Suprapubic skin (tissue), 2 donors: ENCODE results near the gene FYTTD1.

Experiments used
- EP300 ChIP-seq: sonication (generic); formaldehyde crosslinking; IDR thresholded peaks from one replicate; pipeline ENCODE4 v1.6.1; 2017; ENCODE audit warnings: antibody characterized with exemption
- POLR2A ChIP-seq, 2 donors: fragments of 450-650 bp; IDR thresholded peaks; one replicate each; pipeline ENCODE4 v1.6.1; 2017; ENCODE audit warnings: antibody characterized with exemption in 2 of 2, mild to moderate bottlenecking in 2 of 2, moderate library complexity in 2 of 2

DNA sequence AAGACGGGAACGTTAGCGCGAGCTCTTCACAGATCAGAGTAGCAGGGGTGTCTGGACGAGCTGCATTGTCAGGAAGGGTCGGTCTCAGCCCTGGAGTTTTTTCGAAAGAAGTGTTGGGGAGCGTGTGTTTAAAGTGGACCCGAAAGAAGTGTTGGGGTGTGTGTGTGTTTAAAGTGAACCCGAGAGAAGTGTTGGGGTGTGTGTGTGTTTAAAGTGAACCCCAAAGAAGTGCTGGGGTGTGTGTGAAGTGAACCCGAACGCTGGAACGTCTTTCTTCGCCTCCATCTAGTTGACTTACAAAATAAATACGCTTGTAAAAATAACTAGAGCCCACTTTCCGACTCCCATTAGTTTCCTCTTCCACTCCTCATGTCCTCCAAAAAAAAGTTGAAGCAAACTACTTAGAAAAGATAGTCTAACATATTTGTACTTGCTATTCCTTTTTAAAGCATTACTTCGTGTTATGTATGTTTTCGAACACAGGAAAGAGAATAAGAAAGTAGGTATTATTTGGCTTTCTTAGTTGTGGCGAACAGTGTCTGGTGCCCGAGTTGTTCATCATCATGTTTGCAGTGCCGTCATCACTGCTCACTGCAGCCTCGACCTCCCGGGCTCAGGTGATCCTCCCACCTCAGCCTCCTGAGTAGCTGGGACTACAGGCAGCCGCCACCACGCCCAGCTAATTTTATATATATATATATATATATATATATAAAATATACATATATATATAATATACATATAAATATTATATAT, 42.4 kb downstream of the FYTTD1 start:
- TF ChIP-seq EP300 (no peak), POLR2A (IDR thresholded peaks at IDR 0.05) (no peak)
